GM12878 (cell line): Measurements from ENCODE around the gene CDK5R1. TPM values are rescaled to one million over a fixed set of nuclear protein-coding genes. Genes with fewer than 3 reads are reported as not detected.

Experiments used
- ATAC-seq: fragments of 200-7000 bp; cut with Tn5 transposase; 3 replicates; pipeline ENCODE4 v1.9.1; 2020; ENCODE audit warnings: mild to moderate bottlenecking, moderate library complexity
- BruUV-seq: library from RNA; stranded (reverse); fragments of 400-500 nt; replicated peaks from 2 replicates; lab custom pipeline; 2021; lab: Mats Ljungman, UMichigan
- CTCF ChIA-PET: fragments of 300-600 bp; sonication (Branson Sonifier 250); formaldehyde crosslinking; extraction: SDS; loops from one replicate; lab custom pipeline; 2021; ENCODE audit warnings: inconsistent platforms; lab: Yijun Ruan, JAX
- POLR2A ChIA-PET: fragments of 350-600 bp; formaldehyde crosslinking; extraction: SDS; loops from one replicate; lab custom pipeline; 2021; ENCODE audit warnings: inconsistent platforms; lab: Charles Lee
- RAD21 ChIA-PET: fragments of 300-600 bp; sonication (Branson Sonifier 250); formaldehyde crosslinking; loops from one replicate; lab custom pipeline; 2023; ENCODE audit warnings: antibody characterized with exemption; ENCODE audit not compliant: unreplicated experiment; lab: Charles Lee
- SMC1A ChIA-PET: fragments of 300-600 bp; sonication (Branson Sonifier 250); formaldehyde crosslinking; loops from one replicate; lab custom pipeline; 2023; ENCODE audit not compliant: unreplicated experiment, uncharacterized antibody; lab: Charles Lee
- DNase-seq: peaks from one replicate; pipeline ENCODE4 v3.0.0-alpha.2; 2011; ENCODE audit warnings: low read depth, low spot score
- FAIRE-seq: peaks from 3 replicates; lab custom pipeline; 2011; peaks lifted over from hg19 to GRCh38; lab: Jason Lieb, UNC
- H2AFZ ChIP-seq: 2 replicates; pipeline ENCODE4 v1.6.0; 2011; ENCODE audit warnings: low read depth, low read length, control low read depth; ENCODE audit not compliant: control insufficient read depth
- H3K27ac ChIP-seq: 2 replicates; pipeline ENCODE4 v1.5.1; 2011; ENCODE audit warnings: control low read depth; ENCODE audit not compliant: control insufficient read depth, insufficient read depth
- H3K27me3 ChIP-seq, 2 experiments: replicated peaks in 1 of 2; 2 replicates each; pipeline versions ENCODE4 v1.6.0 to v1.6.1; 2011; ENCODE audit warnings: low read length in 1 of 2; ENCODE audit not compliant: control insufficient read depth in 2 of 2, insufficient read depth in 2 of 2
- H3K36me3 ChIP-seq, 2 experiments: 2 replicates each; pipeline ENCODE4 v1.5.1; 2011; ENCODE audit warnings: low read length in 1 of 2; ENCODE audit not compliant: control insufficient read depth in 2 of 2, insufficient read depth in 2 of 2
- H3K4me1 ChIP-seq: 2 replicates; pipeline ENCODE4 v1.6.1; 2011; ENCODE audit warnings: mild to moderate bottlenecking, low read length, moderate library complexity, mixed read lengths; ENCODE audit not compliant: control insufficient read depth, insufficient read depth
- H3K4me2 ChIP-seq: 2 replicates; pipeline ENCODE4 v1.6.0; 2011; ENCODE audit warnings: control low read depth; ENCODE audit not compliant: control insufficient read depth, insufficient read depth
- H3K4me3 ChIP-seq: fragments of 200-600 bp; sonication (generic); 2 replicates; pipeline ENCODE4 v1.5.1; 2016
- H3K79me2 ChIP-seq: 2 replicates; pipeline ENCODE4 v1.6.0; 2011; ENCODE audit warnings: low read length; ENCODE audit not compliant: control insufficient read depth, insufficient read depth
- H3K9ac ChIP-seq: 2 replicates; pipeline ENCODE4 v1.8.0; 2011; ENCODE audit warnings: low read length, control low read depth, mixed read lengths; ENCODE audit not compliant: control insufficient read depth, insufficient read depth
- H3K9me3 ChIP-seq: replicated peaks from 3 replicates; pipeline ENCODE4 v1.5.1; 2011; ENCODE audit warnings: mild to moderate bottlenecking, low read length; ENCODE audit not compliant: control insufficient read depth, insufficient read depth
- H4K20me1 ChIP-seq: 2 replicates; pipeline ENCODE4 v1.6.0; 2011; ENCODE audit not compliant: control insufficient read depth, insufficient read depth
- BRCA1 ChIP-seq: IDR thresholded peaks from 2 replicates; pipeline ENCODE4 v1.6.1; 2011; ENCODE audit warnings: low read depth, low read length, improper control_type of control experiment
- CEBPB ChIP-seq, 2 experiments: fragments of 150-350 bp in 1 of 2; IDR thresholded peaks; 2 replicates each; pipeline ENCODE4 v1.6.1; 2012 to 2014; ENCODE audit warnings: low read depth in 2 of 2, low read length in 2 of 2, borderline replicate concordance in 1 of 2, inconsistent platforms in 1 of 2
- CHD2 ChIP-seq: IDR thresholded peaks from 2 replicates; pipeline ENCODE4 v1.6.1; 2011; ENCODE audit warnings: low read depth, low read length, improper control_type of control experiment, borderline replicate concordance
- EGR1 ChIP-seq, 2 experiments: IDR thresholded peaks; 1 replicate in 1 of 2; 2 replicates in 1 of 2; pipeline ENCODE4 v1.6.1; 2011 to 2012; ENCODE audit warnings: low read depth in 2 of 2, low read length in 2 of 2, borderline replicate concordance in 1 of 2, mild to moderate bottlenecking in 1 of 2, moderate library complexity in 1 of 2
- GABPA ChIP-seq: IDR thresholded peaks from 2 replicates; pipeline ENCODE4 v1.6.1; 2014; ENCODE audit warnings: antibody characterized with exemption, low read depth, mild to moderate bottlenecking, inconsistent platforms
- IRF4 ChIP-seq: IDR thresholded peaks from 2 replicates; pipeline ENCODE4 v1.6.1; 2011; ENCODE audit warnings: low read depth, low read length
- NR2F1 ChIP-seq: fragments of 450-650 bp; conservative IDR thresholded peaks from 2 replicates; pipeline ENCODE4 v1.6.1; 2017; ENCODE audit warnings: mild to moderate bottlenecking
- RCOR1 ChIP-seq: conservative IDR thresholded peaks from 2 replicates; pipeline ENCODE4 v1.6.1; 2012; ENCODE audit warnings: low read depth, low read length, improper control_type of control experiment
- SP1 ChIP-seq: IDR thresholded peaks from one replicate; pipeline ENCODE4 v1.6.1; 2011; ENCODE audit warnings: low read depth, low read length
- STAT3 ChIP-seq: IDR thresholded peaks from 2 replicates; pipeline ENCODE4 v1.6.1; 2011; ENCODE audit warnings: low read depth, low read length, improper control_type of control experiment
- ZNF687 ChIP-seq: fragments of 450-650 bp; IDR thresholded peaks from 2 replicates; pipeline ENCODE4 v1.6.1; 2017; ENCODE audit warnings: mild to moderate bottlenecking, moderate library complexity
- ZSCAN29 ChIP-seq: fragments of 450-650 bp; IDR thresholded peaks from 2 replicates; pipeline ENCODE4 v1.6.1; 2017; ENCODE audit warnings: mild to moderate bottlenecking, moderate library complexity
- WGBS: methylation state at CpG from one replicate; pipeline ENCODE4 v1.1.6; 2016; ENCODE audit warnings: low lambda C conversion rate; ENCODE audit not compliant: insufficient replicate concordance, insufficient coverage; ENCODE audit errors: missing lambda C conversion rate; 5-methylcytosine and 5-hydroxymethylcytosine counted together
- in situ Hi-C: fragments of 300-500 bp; cut with MboI; formaldehyde crosslinking; loops from 9 replicates; pipeline ENCODE4 v1.14.3; 2018; ENCODE audit warnings: mixed read lengths
- intact Hi-C: fragments of 100-400 bp; cut with micrococcal nuclease; formaldehyde crosslinking; loops from one replicate; pipeline ENCODE4 v1.14.2; 2022; ENCODE audit not compliant: unreplicated experiment
- polyA plus RNA-seq, 11 experiments: library from polyadenylated mRNA; depleted of rRNA in 4 of 11; unstranded in 6 of 11; stranded (reverse) in 5 of 11; fragments of >200 nt; fragmentation: Nextera tagmentation in 4 of 11; fragmentation: Illumina TruSeq in 1 of 11; extraction: Ambion mirVana in 4 of 11; extraction: Trizol in 1 of 11; gene quantifications; 1 replicate in 1 of 11; 2 replicates in 10 of 11; pipeline versions ENCODE4 v1.2.1 to v1.2.3, GENCODE V29; 2011 to 2016; ENCODE audit warnings: inconsistent platforms in 2 of 11, missing spikeins in 2 of 11, low read depth in 1 of 11
- total RNA-seq, 4 experiments: library from RNA; depleted of rRNA in 3 of 4; stranded (reverse); fragments of >200 nt in 3 of 4; fragmentation: Illumina TruSeq in 1 of 4; extraction: Trizol in 1 of 4; gene quantifications; 2 replicates each; pipeline versions ENCODE4 v1.2.1 to v1.2.3, GENCODE V29; 2013 to 2021
- TF ChIP-seq, protein P1 (sequence below): IDR thresholded peaks from 2 replicates; pipeline ENCODE4 v1.6.1; 2011; ENCODE audit warnings: low read depth, mild to moderate bottlenecking, low read length, moderate library complexity, borderline replicate concordance; ENCODE audit errors: extremely low read depth
- TF ChIP-seq, protein P2 (sequence below): IDR thresholded peaks from 2 replicates; pipeline ENCODE4 v1.6.1; 2012; ENCODE audit warnings: low read length, inconsistent platforms
- TF ChIP-seq, protein P3 (sequence below): fragments of 450-650 bp; IDR thresholded peaks from 2 replicates; pipeline ENCODE4 v1.6.1; 2014; ENCODE audit warnings: mild to moderate bottlenecking

The CDK5R1 gene
- total and polyA plus RNA-seq, 10 of the 15 experiments (the other 5 are each of a cell fraction or from before 2014, with no cell fraction given): 1.1 to 28.3 (median 12.2) TPM

DNA sequence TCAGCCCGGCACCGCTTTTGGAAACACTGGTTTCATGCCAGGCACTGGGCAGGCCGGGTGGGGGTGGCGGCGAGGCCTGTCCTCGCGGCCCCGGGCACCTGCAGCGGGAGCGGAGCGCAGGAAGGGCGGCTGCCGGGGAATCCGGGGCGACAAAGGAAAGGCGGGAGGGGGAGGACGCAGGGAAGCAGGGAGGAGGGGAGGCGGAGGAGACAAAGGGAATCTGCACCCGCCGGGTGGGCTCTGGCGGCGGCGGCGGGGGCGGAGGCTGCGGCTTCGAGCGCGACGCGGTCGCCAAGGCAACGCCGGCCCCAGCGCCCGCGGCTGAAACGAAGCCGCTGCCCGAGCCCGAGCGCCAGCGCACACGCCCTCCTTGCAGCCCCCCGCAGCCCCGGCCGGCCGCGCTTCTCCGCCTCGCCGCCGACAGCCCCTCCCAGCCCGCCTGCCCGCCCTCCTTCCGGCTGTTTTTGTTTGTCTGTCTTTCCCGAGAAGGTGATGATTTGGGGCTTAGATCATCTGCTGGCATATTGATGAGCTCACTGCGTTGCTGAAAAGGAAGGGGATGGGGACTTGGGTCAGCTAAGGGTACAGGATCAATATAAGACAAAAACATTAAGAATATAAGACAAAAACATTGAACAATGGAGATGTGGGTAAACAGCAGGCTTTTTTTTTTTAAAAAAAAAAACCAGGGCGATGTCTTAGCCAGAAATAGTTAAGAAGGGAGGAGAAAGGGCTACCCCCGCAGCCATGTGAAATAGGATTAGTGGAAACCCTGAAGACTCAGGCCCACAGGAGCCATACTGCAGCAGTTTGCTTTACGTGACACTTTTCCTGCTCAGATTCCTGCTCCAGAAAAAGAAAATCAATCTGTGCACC lies 32.7 kb downstream of the CDK5R1 start:
- Histone ChIP-seq H4K20me1 (no peaks in the 10 kb centered on the region), H3K27me3 (no peaks in the 10 kb centered on the region), H3K9me3 (no peaks in the 10 kb centered on the region), H2AFZ (no peak overlapping the region), H3K9ac (peak overlapping the region; percentile 83), H3K79me2 (no peaks in the 10 kb centered on the region; the same call in 1 of the 2 replicates), H3K36me3 (no peaks in the 10 kb centered on the region), H3K27ac (peak overlapping the region; percentile 84), H3K4me3 (peak overlapping the region; percentile 25; the same call in 1 of the 2 replicates), H3K4me2 (peak overlapping the region; percentile 97), H3K4me1 (peaks cover 88% of the 10 kb centered on the region)
- SMC1A ChIA-PET: interaction anchor here (0.6 to 13.7 kb wide), 5 partner anchors 9 to 45 kb away, joined by 4 to 286 read pairs (median 4); partner anchors contain the start of gene CDK5R1
- ATAC-seq (peak; percentile 38), FAIRE-seq (no peak), DNase-seq (no peak)
- RAD21 ChIA-PET: interaction anchor here (0.6 to 19.5 kb wide), 8 partner anchors 16 to 89 kb away, joined by 3 to 543 read pairs (median 6); partner anchors contain the start of gene CDK5R1
- under 1% methylated on average over 27 of the region's 61 CpGs for WGBS
- in situ Hi-C loops: no loop called here
- intact Hi-C loops: no loop called here
- BruUV-seq: TSS peak; percentile 84
- CTCF ChIA-PET: interaction anchor here (1.5 to 7.4 kb wide), 4 partner anchors 28 to 57 kb away, joined by 3 to 83 read pairs (median 16); partner anchors contain the start of gene CDK5R1
- POLR2A ChIA-PET: interaction anchor here (2.1 to 18.8 kb wide), 4 partner anchors 15 to 49 kb away, joined by 6 to 308 read pairs (median 13); partner anchors contain the start of gene CDK5R1
- TF ChIP-seq, protein P1, sequence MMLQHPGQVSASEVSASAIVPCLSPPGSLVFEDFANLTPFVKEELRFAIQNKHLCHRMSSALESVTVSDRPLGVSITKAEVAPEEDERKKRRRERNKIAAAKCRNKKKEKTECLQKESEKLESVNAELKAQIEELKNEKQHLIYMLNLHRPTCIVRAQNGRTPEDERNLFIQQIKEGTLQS: no peak
- no peak for TF ChIP-seq BRCA1
- no peak for TF ChIP-seq GABPA
- TF ChIP-seq ZSCAN29: no peak
- peak; percentile 80 for TF ChIP-seq ZNF687
- peak in 1 of 2 experiments; percentile 94; a peak in 2 of 3 replicates for TF ChIP-seq EGR1 (IDR thresholded peaks at IDR 0.05; ENCODE audit: borderline replicate concordance in 1 of 2, low read depth in 2 of 2, low read length in 2 of 2)
- TF ChIP-seq NR2F1: peak; percentile 34; the same call in 1 of the 2 replicates
- no peak for TF ChIP-seq STAT3
- TF ChIP-seq RCOR1: no peak
- TF ChIP-seq SP1: no peak
- no peak for TF ChIP-seq CEBPB (IDR thresholded peaks at IDR 0.05; ENCODE audit: borderline replicate concordance in 1 of 2, low read depth in 2 of 2, low read length in 2 of 2)
- TF ChIP-seq, protein P2, sequence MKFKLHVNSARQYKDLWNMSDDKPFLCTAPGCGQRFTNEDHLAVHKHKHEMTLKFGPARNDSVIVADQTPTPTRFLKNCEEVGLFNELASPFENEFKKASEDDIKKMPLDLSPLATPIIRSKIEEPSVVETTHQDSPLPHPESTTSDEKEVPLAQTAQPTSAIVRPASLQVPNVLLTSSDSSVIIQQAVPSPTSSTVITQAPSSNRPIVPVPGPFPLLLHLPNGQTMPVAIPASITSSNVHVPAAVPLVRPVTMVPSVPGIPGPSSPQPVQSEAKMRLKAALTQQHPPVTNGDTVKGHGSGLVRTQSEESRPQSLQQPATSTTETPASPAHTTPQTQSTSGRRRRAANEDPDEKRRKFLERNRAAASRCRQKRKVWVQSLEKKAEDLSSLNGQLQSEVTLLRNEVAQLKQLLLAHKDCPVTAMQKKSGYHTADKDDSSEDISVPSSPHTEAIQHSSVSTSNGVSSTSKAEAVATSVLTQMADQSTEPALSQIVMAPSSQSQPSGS: no peak
- TF ChIP-seq IRF4: no peak
- TF ChIP-seq, protein P3, sequence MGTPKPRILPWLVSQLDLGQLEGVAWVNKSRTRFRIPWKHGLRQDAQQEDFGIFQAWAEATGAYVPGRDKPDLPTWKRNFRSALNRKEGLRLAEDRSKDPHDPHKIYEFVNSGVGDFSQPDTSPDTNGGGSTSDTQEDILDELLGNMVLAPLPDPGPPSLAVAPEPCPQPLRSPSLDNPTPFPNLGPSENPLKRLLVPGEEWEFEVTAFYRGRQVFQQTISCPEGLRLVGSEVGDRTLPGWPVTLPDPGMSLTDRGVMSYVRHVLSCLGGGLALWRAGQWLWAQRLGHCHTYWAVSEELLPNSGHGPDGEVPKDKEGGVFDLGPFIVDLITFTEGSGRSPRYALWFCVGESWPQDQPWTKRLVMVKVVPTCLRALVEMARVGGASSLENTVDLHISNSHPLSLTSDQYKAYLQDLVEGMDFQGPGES: no peak
- TF ChIP-seq CHD2: no peak
